ENCODE data around the gene MAPK14.

MAPK14 gene

GRCh38 chr6:36038120-36038876 is 10.7 kb downstream of the MAPK14 start:
- DNase-seq = no peak

GRCh38 chr6:36039112-36039511 is 11.5 kb downstream of the MAPK14 start:
- no peak for DNase-seq

- no peak for DNase-seq
Measured at GRCh38 chr6:36040958-36041357, 13.3 kb downstream of the MAPK14 start.

DNA sequence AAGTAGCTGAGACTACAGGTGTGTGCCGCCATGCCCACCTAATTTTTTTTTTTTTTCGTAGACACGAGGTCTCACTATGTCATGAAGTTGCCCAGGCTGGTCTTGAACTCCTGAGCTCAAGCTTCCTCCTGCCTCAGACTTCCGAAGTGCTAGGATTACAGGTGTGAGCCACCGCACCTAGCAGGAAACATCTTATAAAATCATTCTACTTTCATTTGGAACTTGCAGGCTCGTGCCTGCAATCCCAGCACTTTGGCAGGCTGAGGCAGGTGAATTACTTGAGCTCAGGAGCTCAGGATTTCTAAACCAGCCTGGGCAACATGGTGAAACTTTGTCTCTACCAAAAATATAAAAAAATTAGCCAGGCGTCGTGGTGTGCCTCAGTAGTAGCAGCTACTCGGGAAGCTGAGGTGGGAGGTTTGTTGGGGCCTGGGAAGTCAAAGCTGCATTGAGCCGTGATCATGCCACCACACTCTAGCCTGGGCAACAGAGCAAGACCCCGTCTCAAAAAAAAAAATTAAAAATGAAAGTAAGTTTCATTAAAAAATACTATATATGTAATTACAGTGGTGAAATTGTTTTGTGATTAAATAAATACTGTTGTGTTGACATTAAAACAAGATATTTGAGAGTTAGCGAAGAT is 15.1 kb downstream of the MAPK14 start:
- DNase-seq = no peak

GRCh38 chr6:36049582-36049981 is 22.0 kb downstream of the MAPK14 start:
- no peak for DNase-seq

GRCh38 chr6:36050305-36050704 is 22.7 kb downstream of the MAPK14 start:
- no peak for DNase-seq

- DNase-seq = no peak
Measured at GRCh38 chr6:36050947-36051710, 23.5 kb downstream of the MAPK14 start.

DNA sequence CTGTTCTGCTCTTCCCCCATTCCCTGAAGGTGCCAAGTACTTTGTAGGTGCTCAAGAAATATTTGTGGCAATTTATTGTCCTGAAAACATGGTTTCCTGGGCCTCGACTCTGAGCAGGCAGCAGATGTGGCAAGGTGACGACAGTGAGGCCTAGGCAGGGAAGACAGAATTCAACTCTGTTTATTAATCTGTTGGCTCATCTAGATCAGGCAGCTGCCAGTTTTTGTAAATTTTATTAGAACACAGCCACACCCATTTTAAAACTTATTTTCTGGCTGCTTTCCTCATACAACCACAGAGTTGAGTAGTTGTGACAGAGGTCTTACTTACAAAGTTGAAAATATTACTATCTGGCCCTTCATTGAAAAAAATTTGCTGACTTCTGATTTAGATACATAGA is 24.5 kb downstream of the MAPK14 start:
- DNase-seq = no peak

- no peak for DNase-seq
Measured at GRCh38 chr6:36053878-36054277, 26.3 kb downstream of the MAPK14 start.

- DNase-seq = no peak
Measured at GRCh38 chr6:36054415-36054814, 26.8 kb downstream of the MAPK14 start.

GRCh38 chr6:36054956-36055355 is 27.3 kb downstream of the MAPK14 start:
- DNase-seq = no peak

GRCh38 chr6:36056178-36056577 is 28.6 kb downstream of the MAPK14 start:
- DNase-seq = no peak

DNA sequence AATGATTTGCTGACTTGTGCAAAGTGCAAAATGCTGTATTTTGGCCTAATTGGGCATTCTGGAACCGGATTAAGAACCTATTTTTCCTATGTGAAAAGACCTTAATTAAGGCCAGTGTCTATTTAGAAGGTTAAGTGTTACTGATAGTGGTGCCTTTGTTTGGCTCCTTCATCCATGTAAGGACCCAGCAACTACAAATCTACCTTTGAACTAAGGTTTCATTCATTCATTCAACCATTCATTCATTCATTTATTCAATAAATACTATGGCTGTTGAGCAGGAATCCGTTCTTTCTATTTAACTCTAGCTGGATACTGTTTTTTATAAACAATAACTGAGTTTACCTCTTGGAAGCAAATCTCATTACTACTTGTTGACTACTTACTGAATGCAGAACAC is 33.6 kb downstream of the MAPK14 start:
- DNase-seq = no peak

GRCh38 chr6:36062247-36062646 is 34.6 kb downstream of the MAPK14 start:
- no peak for DNase-seq

DNA sequence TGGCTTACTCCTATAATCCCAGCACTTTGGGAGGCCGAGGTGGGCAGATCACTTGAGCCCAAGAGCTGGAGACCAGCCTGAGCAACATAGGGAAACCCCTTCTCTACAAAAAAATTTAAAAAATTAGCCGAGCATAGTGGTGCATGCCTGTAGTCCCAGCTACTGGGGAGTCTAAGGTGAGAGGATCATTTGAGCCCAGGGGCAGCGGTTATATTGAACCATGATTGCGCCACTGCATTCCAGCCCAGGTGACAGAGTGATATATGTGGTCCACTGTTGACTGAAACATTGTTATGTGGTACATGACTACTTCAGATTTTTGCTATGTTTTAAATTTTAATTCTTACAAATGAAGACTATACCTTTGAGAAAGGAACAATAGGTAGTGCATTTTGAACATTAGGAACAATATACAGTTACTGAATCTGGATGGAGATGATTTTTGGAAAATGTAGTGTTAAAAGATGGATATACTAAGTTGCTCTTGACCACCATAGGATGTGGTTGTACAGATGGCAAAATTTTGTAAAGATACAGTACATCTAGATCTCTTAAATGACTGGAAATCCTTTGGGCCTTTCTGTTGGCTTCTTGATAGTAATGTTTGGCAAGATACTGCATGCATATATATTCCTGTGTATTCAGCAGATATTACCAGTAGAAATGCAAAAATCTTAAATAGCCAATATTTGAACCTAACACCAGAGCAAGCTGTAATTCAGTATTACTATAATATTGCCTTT is 35.9 kb downstream of the MAPK14 start:
- no peak for DNase-seq

DNA sequence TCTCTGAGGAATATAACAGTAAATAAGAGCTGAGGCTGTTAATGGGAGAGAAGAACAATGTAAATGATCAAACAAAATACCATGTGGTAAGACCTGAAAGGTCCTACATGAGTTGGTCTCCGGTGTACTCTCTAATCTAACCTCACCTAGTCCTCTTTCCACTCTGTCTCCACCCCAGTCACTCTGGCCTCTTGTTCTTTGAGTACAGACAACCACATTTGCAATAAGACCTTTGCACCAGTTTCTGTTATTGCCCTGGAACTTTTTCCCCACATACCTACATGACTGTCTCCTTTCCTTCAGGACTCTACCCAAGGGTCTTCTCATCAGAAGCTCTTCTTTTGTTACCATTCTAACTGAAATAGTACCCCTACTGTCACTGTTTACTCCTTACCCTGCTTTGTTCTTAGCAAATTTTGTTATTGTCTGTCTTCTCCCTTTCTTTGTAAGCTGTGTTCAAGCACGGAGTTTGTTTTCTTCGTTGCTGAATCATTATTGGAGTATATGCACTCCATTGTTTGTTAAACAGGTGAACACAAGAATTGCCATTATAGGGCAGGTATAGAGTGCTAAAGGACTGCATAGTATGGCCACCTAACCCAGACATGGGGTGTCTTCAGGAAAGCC is 37.3 kb downstream of the MAPK14 start:
- no peak for DNase-seq

- no peak for DNase-seq
Measured at GRCh38 chr6:36065916-36066315, 38.3 kb downstream of the MAPK14 start.

GRCh38 chr6:36066817-36067216 is 39.2 kb downstream of the MAPK14 start:
- no peak for DNase-seq

DNA sequence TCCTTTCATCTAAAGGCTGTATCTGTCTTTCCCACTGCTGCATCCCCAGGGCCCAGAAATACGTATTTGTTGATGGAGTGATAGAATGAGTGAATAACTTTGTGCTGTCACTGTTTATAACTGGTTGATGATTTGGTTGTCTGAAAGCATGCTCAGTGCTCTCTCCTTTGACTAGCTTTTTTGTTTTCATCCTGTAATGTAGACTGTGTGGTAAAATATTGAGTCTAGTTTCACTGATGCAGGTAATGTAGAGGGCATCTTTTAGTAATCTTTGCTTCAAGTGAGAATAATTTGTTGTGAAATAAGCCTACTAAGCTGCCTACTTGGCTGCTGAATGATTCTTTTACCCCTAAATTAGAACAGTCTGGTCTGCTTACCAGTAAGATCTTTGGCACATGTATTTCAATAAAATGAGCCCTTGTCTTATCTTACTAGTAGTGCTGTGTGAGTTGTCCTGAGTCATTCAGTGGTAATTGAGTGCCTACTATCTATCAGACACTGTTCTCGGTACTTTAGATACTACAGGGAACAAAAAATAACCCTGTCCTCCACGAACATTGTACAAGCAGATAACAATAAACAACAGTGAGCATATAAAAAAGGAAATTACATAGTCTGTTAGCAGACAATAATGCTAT is 39.9 kb downstream of the MAPK14 start:
- no peak for DNase-seq

- DNase-seq = no peak
Measured at GRCh38 chr6:36068012-36068392, 40.4 kb downstream of the MAPK14 start.

DNA sequence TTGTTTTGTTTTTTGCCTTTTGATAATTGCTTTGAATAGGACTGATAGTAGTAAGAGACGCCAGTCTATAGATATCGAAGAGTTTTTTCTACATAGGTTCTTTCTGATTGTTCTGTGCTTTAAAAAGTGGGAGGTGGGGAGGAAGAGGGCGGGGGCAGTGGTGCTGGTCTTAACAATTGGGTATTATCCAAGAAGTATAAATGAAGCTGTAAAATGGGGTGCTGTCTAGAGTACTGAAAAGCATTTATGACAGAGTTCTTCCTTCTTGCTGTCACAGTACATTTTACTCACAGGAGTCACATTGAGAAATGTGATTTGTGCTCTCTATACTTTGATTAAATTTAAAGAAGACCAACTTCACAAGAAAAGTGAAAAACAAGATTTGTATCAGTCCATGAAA is 41.0 kb downstream of the MAPK14 start:
- DNase-seq = no peak

DNA sequence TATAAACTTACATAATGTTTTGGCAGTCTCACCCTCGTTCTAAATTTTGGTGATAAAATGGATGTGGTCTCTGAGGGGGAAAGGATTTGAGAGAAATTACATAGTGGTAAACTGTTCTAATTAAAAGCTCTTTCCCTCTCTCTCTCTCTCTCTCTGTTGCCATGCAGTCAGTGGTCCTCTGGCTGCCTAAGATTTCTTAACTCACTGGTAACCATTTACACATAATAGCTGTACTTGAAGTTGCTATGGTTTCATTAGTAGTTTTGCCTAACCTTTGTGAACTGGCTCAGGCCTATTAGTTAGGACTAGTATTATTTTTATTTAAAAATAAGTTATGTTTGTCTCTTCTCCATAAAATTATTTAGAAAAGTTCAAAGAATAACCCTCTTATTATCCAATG is 42.0 kb downstream of the MAPK14 start:
- no peak for DNase-seq
